ENCODE measurements around the gene ACR. TPM values are rescaled to one million over a fixed set of nuclear protein-coding genes. Genes with fewer than 3 reads are reported as not detected.
"Not testable (repeated sequence)": the region's sequence is repeated elsewhere in the genome, so short reads cannot be mapped to it uniquely, and the experiment has no call there.

Gene ACR
- total RNA-seq, 1 experiment from 2014 or later = not detected

- DNase-seq (ENCODE audit: low spot score) = no peak
- BruUV-seq (replicated peaks) = no TSS peak
- TF ChIP-seq EZH2 (IDR thresholded peaks at IDR 0.05; ENCODE audit: borderline replicate concordance, low read depth, low read length, poor library complexity, severe bottlenecking) (no peak), CTCF (conservative IDR thresholded peaks at IDR 0.05; ENCODE audit: low read depth, low read length) (no peak)
- no peak overlapping the region for H3K4me3 ChIP-seq (ENCODE audit: low read depth, low read length, poor library complexity, severe bottlenecking)
- CTCF ChIA-PET = no interaction called here
- H3K27ac ChIP-seq (ENCODE audit: low read depth, low read length, poor library complexity, severe bottlenecking) = no peak overlapping the region
- peaks cover 10% of the 10 kb centered on the region for H3K27me3 ChIP-seq (replicated peaks; ENCODE audit: insufficient read depth, low read depth, low read length, poor library complexity)
- intact Hi-C loops (cut with micrococcal nuclease; ENCODE audit: unreplicated experiment) = no loop called here
- no peaks in the 10 kb centered on the region for H3K9me3 ChIP-seq (ENCODE audit: low read depth, low read length, poor library complexity, severe bottlenecking)
- H3K36me3 ChIP-seq (ENCODE audit: insufficient read depth, low read length, poor library complexity, severe bottlenecking) = no peaks in the 10 kb centered on the region
- H3K4me1 ChIP-seq (ENCODE audit: insufficient read depth, low read length, poor library complexity, severe bottlenecking) = no peaks in the 10 kb centered on the region
- POLR2A ChIA-PET (ENCODE audit: low non-redundant PET) = no interaction called here
These were observed 1.9 kb downstream of the ACR start for GRCh38 chr22:50739894-50740293.

- POLR2A ChIA-PET (ENCODE audit: low non-redundant PET); H3K27ac ChIP-seq (ENCODE audit: low read depth, low read length, poor library complexity, severe bottlenecking); DNase-seq (ENCODE audit: low spot score); H3K36me3 ChIP-seq (ENCODE audit: insufficient read depth, low read length, poor library complexity, severe bottlenecking); BruUV-seq (replicated peaks); H3K4me3 ChIP-seq (ENCODE audit: low read depth, low read length, poor library complexity, severe bottlenecking); H3K27me3 ChIP-seq (replicated peaks; ENCODE audit: insufficient read depth, low read depth, low read length, poor library complexity); H3K4me1 ChIP-seq (ENCODE audit: insufficient read depth, low read length, poor library complexity, severe bottlenecking); intact Hi-C loops (cut with micrococcal nuclease; ENCODE audit: unreplicated experiment); H3K9me3 ChIP-seq (ENCODE audit: low read depth, low read length, poor library complexity, severe bottlenecking): not testable (repeated sequence)
- CTCF ChIA-PET = interaction anchor here (0.5 kb wide), 1 partner anchor 120 kb away, joined by 3 read pairs; no protein-coding TSS in a partner anchor
These were observed 2.7 kb downstream of the ACR start for GRCh38 chr22:50740714-50741113.

- CTCF ChIA-PET; BruUV-seq (replicated peaks); H3K4me3 ChIP-seq (ENCODE audit: low read depth, low read length, poor library complexity, severe bottlenecking); intact Hi-C loops (cut with micrococcal nuclease; ENCODE audit: unreplicated experiment); H3K9me3 ChIP-seq (ENCODE audit: low read depth, low read length, poor library complexity, severe bottlenecking); H3K27ac ChIP-seq (ENCODE audit: low read depth, low read length, poor library complexity, severe bottlenecking); H3K36me3 ChIP-seq (ENCODE audit: insufficient read depth, low read length, poor library complexity, severe bottlenecking); H3K27me3 ChIP-seq (replicated peaks; ENCODE audit: insufficient read depth, low read depth, low read length, poor library complexity); DNase-seq (ENCODE audit: low spot score); POLR2A ChIA-PET (ENCODE audit: low non-redundant PET); H3K4me1 ChIP-seq (ENCODE audit: insufficient read depth, low read length, poor library complexity, severe bottlenecking): not testable (repeated sequence)
These were observed 6.4 kb downstream of the ACR start for GRCh38 chr22:50744424-50744823.

GRCh38 chr22:50747521-50747920, 9.5 kb downstream of the ACR start:
- H3K4me1 ChIP-seq (ENCODE audit: insufficient read depth, low read length, poor library complexity, severe bottlenecking); intact Hi-C loops (cut with micrococcal nuclease; ENCODE audit: unreplicated experiment); H3K27me3 ChIP-seq (replicated peaks; ENCODE audit: insufficient read depth, low read depth, low read length, poor library complexity); POLR2A ChIA-PET (ENCODE audit: low non-redundant PET); BruUV-seq (replicated peaks); DNase-seq (ENCODE audit: low spot score); H3K36me3 ChIP-seq (ENCODE audit: insufficient read depth, low read length, poor library complexity, severe bottlenecking); CTCF ChIA-PET; H3K9me3 ChIP-seq (ENCODE audit: low read depth, low read length, poor library complexity, severe bottlenecking); H3K27ac ChIP-seq (ENCODE audit: low read depth, low read length, poor library complexity, severe bottlenecking); H3K4me3 ChIP-seq (ENCODE audit: low read depth, low read length, poor library complexity, severe bottlenecking): not testable (repeated sequence)

- DNase-seq (ENCODE audit: low spot score); H3K9me3 ChIP-seq (ENCODE audit: low read depth, low read length, poor library complexity, severe bottlenecking); POLR2A ChIA-PET (ENCODE audit: low non-redundant PET); H3K27me3 ChIP-seq (replicated peaks; ENCODE audit: insufficient read depth, low read depth, low read length, poor library complexity); BruUV-seq (replicated peaks); H3K4me3 ChIP-seq (ENCODE audit: low read depth, low read length, poor library complexity, severe bottlenecking); CTCF ChIA-PET; H3K4me1 ChIP-seq (ENCODE audit: insufficient read depth, low read length, poor library complexity, severe bottlenecking); H3K36me3 ChIP-seq (ENCODE audit: insufficient read depth, low read length, poor library complexity, severe bottlenecking); intact Hi-C loops (cut with micrococcal nuclease; ENCODE audit: unreplicated experiment); H3K27ac ChIP-seq (ENCODE audit: low read depth, low read length, poor library complexity, severe bottlenecking): not testable (repeated sequence)
These were observed 10.6 kb downstream of the ACR start for GRCh38 chr22:50748630-50749029.

- DNase-seq (ENCODE audit: low spot score); H3K36me3 ChIP-seq (ENCODE audit: insufficient read depth, low read length, poor library complexity, severe bottlenecking); H3K27me3 ChIP-seq (replicated peaks; ENCODE audit: insufficient read depth, low read depth, low read length, poor library complexity); H3K27ac ChIP-seq (ENCODE audit: low read depth, low read length, poor library complexity, severe bottlenecking); H3K9me3 ChIP-seq (ENCODE audit: low read depth, low read length, poor library complexity, severe bottlenecking); H3K4me3 ChIP-seq (ENCODE audit: low read depth, low read length, poor library complexity, severe bottlenecking); H3K4me1 ChIP-seq (ENCODE audit: insufficient read depth, low read length, poor library complexity, severe bottlenecking); POLR2A ChIA-PET (ENCODE audit: low non-redundant PET); intact Hi-C loops (cut with micrococcal nuclease; ENCODE audit: unreplicated experiment); BruUV-seq (replicated peaks); CTCF ChIA-PET: not testable (repeated sequence)
These were observed 11.5 kb downstream of the ACR start for GRCh38 chr22:50749302-50750074.

- POLR2A ChIA-PET (ENCODE audit: low non-redundant PET); DNase-seq (ENCODE audit: low spot score); BruUV-seq (replicated peaks); H3K4me3 ChIP-seq (ENCODE audit: low read depth, low read length, poor library complexity, severe bottlenecking); intact Hi-C loops (cut with micrococcal nuclease; ENCODE audit: unreplicated experiment); H3K36me3 ChIP-seq (ENCODE audit: insufficient read depth, low read length, poor library complexity, severe bottlenecking); CTCF ChIA-PET; H3K4me1 ChIP-seq (ENCODE audit: insufficient read depth, low read length, poor library complexity, severe bottlenecking); H3K27me3 ChIP-seq (replicated peaks; ENCODE audit: insufficient read depth, low read depth, low read length, poor library complexity); H3K9me3 ChIP-seq (ENCODE audit: low read depth, low read length, poor library complexity, severe bottlenecking); H3K27ac ChIP-seq (ENCODE audit: low read depth, low read length, poor library complexity, severe bottlenecking): not testable (repeated sequence)
These were observed 17.2 kb downstream of the ACR start for GRCh38 chr22:50755251-50755650.
